DLD1 (cell line): Measurements from ENCODE around the gene SAP130.

Source experiments
- in situ Hi-C: cut with HindIII; loops from 2 replicates; pipeline ENCODE4 v1.10.0; 2017; ENCODE audit warnings: low sequenced_read_pairs

SAP130 gene

DNA sequence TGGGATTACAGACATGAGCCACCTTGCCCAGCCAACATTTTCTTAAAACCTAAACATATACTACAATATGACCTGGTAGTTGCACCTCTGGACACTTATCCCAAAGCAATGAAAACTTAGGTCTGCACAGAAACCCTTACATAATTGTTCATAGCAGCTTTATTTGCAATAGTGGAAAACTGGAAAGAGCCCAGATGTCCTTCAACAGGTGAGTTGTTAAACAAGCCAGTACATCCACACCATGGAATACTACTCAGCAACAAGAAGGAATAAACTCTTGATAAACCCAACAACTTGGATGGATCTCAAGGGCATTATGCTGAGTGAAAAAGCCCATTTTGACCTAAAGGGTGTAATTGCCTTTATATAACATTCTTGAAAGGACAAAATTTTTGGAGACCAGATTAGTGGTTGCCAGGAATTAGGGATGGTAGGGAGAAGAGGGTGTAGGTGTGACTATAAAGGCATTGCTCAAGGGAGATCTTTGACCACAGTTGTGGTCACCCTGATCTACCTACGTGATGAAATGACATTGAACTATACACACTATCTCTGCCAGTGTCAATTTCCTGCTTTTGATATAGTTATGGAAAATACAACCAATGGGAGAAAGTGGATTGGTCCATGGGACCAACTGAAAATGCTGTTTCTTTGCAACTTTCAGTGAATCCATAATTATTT lies 130.2 kb downstream of the SAP130 start:
- in situ Hi-C loops: no loop called here

GRCh38 chr2:127893494-127893893 lies 134.4 kb downstream of the SAP130 start:
- in situ Hi-C loops: no loop called here

DNA sequence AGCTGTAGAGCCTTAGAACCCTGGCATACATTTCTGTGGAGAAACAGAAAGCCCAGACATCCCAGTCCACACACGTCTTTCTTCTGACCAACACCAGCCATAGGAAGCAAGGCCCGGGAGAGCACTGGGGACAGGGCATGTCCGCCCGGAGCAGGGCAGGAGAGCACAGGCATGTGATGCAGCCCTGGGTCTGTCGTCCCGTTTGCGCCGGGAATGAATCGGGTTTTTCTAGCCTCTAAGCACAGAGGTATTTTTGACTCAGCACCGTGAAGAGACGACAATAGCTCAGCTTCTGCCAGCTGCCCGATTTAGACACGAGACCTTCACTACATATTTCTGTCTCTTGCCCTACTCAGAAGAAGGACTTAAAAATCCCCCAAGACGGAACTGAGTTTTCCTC lies 134.8 kb downstream of the SAP130 start:
- in situ Hi-C loops: no loop called here

DNA sequence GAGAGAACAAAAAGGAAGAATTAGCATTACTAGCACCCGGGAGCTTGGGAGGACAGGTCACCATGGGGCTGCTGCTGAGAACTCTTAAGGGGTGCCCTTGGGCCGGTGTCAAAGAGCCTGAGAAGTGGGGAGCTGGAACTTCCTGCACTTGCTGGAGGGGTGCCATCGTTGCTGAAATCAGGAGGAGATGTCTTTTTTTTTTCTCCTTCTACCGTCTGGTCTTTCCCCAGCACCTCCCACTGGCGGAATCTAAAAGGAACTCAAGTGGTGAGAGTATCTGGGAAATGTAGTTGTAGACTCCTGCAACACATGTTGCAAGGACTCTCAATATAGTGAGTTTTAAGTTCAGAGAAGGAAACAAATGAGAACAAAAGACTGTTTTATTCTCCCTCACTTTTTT lies 136.0 kb downstream of the SAP130 start:
- in situ Hi-C loops: no loop called here
